ENCODE results near the gene ASCL5. TPM values are rescaled to one million over a fixed set of nuclear protein-coding genes. Genes with fewer than 3 reads are reported as not detected.
A peak's percentile ranks its signal among the peaks of the same experiment; 100 is the strongest.
"Not testable (repeated sequence)": the region's sequence is repeated elsewhere in the genome, so short reads cannot be mapped to it uniquely, and the experiment has no call there.

ASCL5 gene
- not detected for total RNA-seq
- long read RNA-seq = 0 reads

DNA sequence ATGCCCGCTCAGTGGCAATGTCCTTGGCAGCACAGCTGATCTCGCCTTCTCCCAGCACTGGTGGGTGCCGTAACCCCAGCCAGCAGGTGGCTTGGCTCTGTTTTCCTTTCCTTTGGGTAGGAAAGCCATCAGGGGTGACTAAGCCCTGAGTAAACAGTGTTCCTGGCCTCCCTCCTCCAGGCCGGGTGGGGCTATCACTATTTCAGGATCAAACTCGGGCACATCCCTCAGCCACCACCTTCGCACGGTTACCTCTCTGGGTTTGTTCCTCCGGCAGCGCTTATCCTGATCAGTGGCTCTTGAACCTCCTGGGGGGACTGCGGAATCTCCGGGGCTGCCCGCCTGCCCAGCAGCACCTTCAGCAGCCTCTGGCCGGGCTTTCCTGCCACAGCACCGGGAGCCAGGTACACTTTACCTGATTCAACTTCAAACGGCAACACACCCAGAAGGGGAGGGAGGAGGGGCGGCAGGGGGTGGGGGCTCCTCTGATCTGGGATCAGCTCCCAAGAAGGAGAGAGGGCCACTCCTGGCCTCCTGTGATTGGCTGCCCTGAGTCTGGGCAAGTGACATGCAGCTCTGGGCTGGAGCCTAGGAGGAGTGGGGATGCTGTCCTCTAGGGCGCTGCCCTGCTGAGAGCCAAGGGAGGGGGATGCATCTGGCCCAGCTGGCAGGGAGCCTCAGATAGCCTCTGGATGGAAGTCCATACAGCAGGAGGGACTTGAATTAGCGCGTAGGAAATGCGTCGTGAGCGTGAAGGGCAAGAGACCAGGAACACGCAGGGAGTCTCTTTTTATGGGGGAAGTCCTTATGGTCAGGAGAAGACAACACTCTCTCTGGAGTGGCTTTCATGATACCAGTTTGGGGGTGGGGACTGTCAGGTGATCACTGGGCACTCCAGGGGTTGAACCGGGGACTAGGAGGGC is at the start of gene ASCL5:
ASCL5 (minus strand) TSS at position 353 of the 923 bp plus-strand sequence. CDS start 11,812 bp downstream, outside the sequence.
- DNase-seq (ENCODE audit: low spot score) = no peak

GRCh38 chr1:201175820-201176500 is 49.0 kb upstream of the ASCL5 start:
- no peak for DNase-seq (ENCODE audit: low spot score)

DNA sequence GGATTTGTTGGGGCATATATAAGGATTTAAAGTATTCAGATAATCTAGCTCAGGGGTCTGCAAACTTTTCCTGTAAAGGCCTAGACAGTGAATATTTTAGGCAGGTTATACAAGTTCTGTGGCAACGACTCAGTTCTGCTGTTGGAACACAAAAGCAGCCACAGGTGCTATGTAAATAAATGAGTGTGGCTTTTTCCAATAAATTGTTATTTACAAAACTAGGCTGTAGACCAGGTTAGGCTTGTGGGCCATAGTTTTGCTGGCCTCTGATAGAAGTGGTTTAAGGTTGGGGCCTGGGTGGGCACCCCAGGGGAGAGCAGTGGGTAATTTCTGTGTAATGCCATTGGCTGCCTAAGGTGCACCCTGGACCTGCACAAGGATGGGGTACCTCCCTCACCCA is 46.8 kb upstream of the ASCL5 start:
- no peak for DNase-seq (ENCODE audit: low spot score)

DNA sequence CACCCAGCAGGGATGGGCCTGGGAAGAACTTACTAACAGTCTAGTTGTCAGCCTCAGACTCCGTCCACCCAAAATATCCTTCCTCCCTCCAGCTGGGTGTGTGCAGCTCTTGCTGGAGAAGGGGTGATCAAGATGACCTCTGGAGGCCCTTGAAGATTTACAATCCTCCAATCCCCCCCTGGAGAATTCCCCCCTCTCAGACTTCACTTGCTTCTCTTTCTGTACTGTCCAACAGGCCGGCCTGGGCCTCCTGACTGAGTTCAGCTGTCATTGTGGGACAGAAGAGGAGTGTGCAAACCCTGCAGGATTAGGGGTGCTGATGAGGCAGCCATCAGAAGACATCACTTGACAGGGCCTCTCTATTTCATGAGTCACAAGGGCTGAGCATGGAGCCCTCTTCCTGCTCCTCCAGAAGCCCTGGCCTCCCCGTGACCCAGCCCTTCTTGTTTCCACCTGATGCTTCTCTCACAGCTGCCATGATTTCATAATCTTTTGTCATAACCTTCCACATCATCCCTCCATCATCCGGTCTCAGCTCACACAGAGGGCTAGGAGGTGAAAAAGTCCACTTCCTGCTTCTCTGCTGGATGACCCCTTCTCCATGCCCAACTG is 46.1 kb upstream of the ASCL5 start:
- DNase-seq (ENCODE audit: low spot score) = no peak

GRCh38 chr1:201172326-201172725 is 45.3 kb upstream of the ASCL5 start:
- no peak for DNase-seq (ENCODE audit: low spot score)

- no peak for DNase-seq (ENCODE audit: low spot score)
These were observed 44.4 kb upstream of the ASCL5 start for GRCh38 chr1:201171063-201172036.

DNA sequence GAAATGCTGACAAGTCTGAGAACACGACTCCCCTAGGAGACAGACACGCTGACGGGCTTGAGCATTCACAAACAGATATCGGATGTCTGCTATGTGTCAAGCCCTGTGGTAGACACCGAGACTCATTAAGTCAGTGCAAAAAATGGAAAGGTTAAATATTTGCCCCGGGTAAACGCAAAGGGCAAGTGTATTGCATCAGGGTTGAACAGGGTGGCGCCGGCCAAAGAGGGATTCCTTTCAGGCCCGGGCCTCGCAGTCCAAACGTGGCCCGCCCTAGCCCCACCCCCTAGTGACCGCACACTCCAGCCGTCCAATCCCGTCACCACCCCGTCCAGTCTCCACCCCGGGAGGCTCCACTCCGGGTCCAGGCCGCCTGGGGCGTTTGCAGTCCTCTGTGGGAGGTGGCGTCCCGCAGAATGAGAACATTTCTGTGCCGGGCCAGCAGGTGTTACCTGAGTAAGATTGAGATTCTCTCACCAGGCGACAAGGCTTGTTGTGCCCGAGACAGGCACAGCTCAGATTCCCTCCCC is 43.6 kb upstream of the ASCL5 start:
- peak; percentile 97 for DNase-seq (ENCODE audit: low spot score)

DNA sequence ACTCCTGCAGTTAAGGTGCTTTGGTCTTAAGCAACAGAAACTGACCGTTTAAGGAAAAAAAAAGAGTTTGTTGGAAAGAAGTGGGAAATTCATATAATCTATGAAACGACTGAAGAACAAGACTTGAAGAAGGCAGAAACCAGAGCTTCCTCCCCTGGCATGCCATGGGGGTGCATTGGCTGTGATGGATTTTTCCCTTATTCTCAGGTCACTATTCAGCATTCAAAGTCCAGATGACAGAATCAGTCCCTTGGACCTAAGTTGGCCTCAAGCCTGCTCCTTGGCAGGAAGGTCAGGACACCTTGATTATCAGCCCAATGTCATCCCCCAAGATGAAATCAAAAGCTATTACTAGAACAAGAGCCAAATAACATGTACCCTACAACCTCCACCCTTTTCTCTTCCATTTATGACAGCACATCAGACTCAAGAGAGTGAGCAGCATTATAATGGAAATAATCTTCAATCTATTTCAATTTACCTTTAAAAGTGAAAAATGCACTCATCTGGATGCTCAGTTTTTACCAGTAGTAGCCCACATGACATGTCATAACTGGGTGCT is 43.1 kb upstream of the ASCL5 start:
- no peak for DNase-seq (ENCODE audit: low spot score)

DNA sequence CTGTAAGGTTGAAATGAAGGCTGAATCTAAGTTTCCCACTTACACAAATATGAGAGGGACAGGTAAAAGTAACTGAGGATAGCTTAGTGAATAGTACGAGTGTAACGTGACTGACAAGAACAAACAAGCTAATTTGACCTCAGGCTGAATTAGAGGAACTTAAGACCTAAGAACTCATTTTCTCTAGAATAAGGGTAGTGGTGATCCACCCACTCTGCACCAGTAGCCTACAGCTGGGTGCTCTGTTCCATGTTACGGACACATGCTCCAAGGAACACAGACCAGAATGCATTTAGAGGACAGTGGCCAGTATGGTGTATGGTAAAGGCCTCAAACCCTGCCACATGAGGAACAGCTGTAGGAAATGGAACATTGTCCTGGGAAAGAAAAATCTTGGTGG is 42.2 kb upstream of the ASCL5 start:
- DNase-seq (ENCODE audit: low spot score) = no peak

- no peak for DNase-seq (ENCODE audit: low spot score)
These were observed 40.3 kb upstream of the ASCL5 start for GRCh38 chr1:201167041-201167991.

DNA sequence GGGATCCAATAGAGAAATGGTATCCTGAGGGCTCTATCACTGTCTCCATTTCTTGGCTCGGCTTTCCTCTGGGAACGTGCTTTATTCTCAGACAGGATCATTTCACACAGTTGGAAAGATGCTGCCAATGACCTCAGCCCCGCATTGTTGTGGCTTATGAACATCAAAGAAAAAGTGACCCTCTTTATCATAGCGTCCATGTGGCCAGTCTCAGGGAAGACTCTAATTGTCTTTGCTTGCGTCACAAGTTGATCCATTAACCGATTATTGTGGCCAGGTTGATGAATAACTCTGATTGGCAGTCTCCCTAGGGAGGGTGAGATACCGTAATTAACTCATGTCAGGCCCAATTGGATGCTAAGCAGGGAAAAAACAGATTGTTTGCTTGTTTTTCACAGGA is 37.7 kb upstream of the ASCL5 start:
- DNase-seq (ENCODE audit: low spot score) = no peak

- no peak for DNase-seq (ENCODE audit: low spot score)
These were observed 36.7 kb upstream of the ASCL5 start for GRCh38 chr1:201163707-201164106.

DNA sequence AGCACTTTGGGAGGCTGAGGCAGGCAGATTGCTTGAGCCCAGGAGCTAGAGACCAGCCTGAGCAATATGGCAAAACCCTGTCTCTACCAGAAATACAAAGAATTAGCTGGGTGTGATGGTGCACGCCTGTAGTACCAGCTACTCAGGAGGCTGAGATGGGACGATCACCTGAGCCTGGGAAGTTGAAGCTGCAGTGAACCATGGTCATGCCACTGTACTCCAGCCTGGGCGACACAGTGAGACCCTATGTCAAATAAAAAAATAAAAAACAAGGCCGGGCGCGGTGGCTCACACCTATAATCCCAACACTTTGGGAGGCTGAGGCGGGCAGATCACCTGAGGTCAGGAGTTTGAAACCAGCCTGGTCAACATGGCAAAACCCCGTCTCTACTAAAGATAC is 36.1 kb upstream of the ASCL5 start:
- DNase-seq (ENCODE audit: low spot score) = not testable (repeated sequence)

DNA sequence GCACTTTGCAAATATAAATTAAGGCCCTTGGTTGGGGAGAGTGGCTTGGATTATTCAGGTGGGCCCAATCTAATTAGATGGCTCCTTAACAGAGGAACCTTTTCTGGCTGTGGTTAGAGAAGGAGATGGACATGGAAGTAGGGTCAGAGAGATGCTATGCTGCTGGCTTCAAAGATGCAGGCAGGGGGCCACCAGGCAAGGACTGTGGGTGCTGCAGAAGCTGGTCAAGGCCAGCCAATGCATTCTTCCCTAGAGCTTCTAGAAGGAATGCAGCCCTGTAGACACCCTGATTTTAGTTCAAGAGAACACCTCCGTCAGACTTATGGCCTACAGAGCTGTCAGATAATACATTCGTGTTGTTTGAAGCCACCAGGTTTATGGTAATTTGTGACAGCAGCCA is 31.0 kb upstream of the ASCL5 start:
- DNase-seq (ENCODE audit: low spot score) = no peak

- no peak for DNase-seq (ENCODE audit: low spot score)
These were observed 29.8 kb upstream of the ASCL5 start for GRCh38 chr1:201156819-201157218.

GRCh38 chr1:201156346-201156745 is 29.4 kb upstream of the ASCL5 start:
- DNase-seq (ENCODE audit: low spot score) = peak; percentile 57

- peak; percentile 20 for DNase-seq (ENCODE audit: low spot score)
These were observed 28.4 kb upstream of the ASCL5 start for GRCh38 chr1:201155354-201155753.

- peak; percentile 99 for DNase-seq (ENCODE audit: low spot score)
These were observed 27.6 kb upstream of the ASCL5 start, which contains the start of gene TMEM9 for GRCh38 chr1:201154389-201155165. Gene TMEM9 (minus strand): TSS chr1:201154474. CDS start chr1:201153923, 551 bp downstream.
